H9 (cell line): ENCODE measurements around the gene OXSR1. TPM values are rescaled to one million over a fixed set of nuclear protein-coding genes. Genes with fewer than 3 reads are reported as not detected.

ENCODE experiments used
- DNase-seq: peaks from one replicate; pipeline ENCODE4 v3.0.0-alpha.2; 2017
- H2AFZ ChIP-seq: one replicate; pipeline ENCODE4 v1.6.1; 2013; ENCODE audit warnings: mild to moderate bottlenecking, low read length, control low read depth, moderate library complexity
- H2AK5ac ChIP-seq: 2 replicates; pipeline ENCODE4 v1.6.1; 2013; ENCODE audit warnings: low read length, control low read depth, mixed read lengths; ENCODE audit not compliant: insufficient read length
- H2BK120ac ChIP-seq: one replicate; pipeline ENCODE4 v1.6.1; 2013; ENCODE audit warnings: low read depth, mild to moderate bottlenecking, low read length, control low read depth, inconsistent platforms; ENCODE audit not compliant: poor library complexity, severe bottlenecking
- H2BK12ac ChIP-seq: 2 replicates; pipeline ENCODE4 v1.6.1; 2013; ENCODE audit warnings: low read length, control low read depth, mixed read lengths, low read depth; ENCODE audit not compliant: insufficient read length
- H2BK15ac ChIP-seq: 2 replicates; pipeline ENCODE4 v1.6.1; 2013; ENCODE audit warnings: low read depth, low read length, control low read depth
- H2BK20ac ChIP-seq: one replicate; pipeline ENCODE4 v1.6.1; 2013; ENCODE audit warnings: low read depth, mild to moderate bottlenecking, low read length, control low read depth, inconsistent platforms; ENCODE audit not compliant: poor library complexity, severe bottlenecking
- H2BK5ac ChIP-seq: 2 replicates; pipeline ENCODE4 v1.6.1; 2013; ENCODE audit warnings: low read length, control low read depth, mixed read lengths; ENCODE audit not compliant: insufficient read length
- H3K14ac ChIP-seq: 2 replicates; pipeline ENCODE4 v1.6.1; 2013; ENCODE audit warnings: low read length, control low read depth; ENCODE audit not compliant: insufficient read depth
- H3K18ac ChIP-seq: 2 replicates; pipeline ENCODE4 v1.6.1; 2013; ENCODE audit warnings: low read depth, mild to moderate bottlenecking, mixed read lengths, low read length, control low read depth; ENCODE audit not compliant: insufficient read length
- H3K23ac ChIP-seq: 2 replicates; pipeline ENCODE4 v1.6.1; 2013; ENCODE audit warnings: low read length, control low read depth, mixed read lengths, low read depth; ENCODE audit not compliant: insufficient read length
- H3K23me2 ChIP-seq: 2 replicates; pipeline ENCODE4 v1.6.1; 2013; ENCODE audit warnings: low read depth, mild to moderate bottlenecking, mixed read lengths, low read length, control low read depth; ENCODE audit not compliant: insufficient read length, poor library complexity, severe bottlenecking
- H3K27ac ChIP-seq: 2 replicates; pipeline ENCODE4 v1.5.1; 2013; ENCODE audit warnings: low read length, control low read depth, mixed read lengths, low read depth; ENCODE audit not compliant: insufficient read length
- H3K27me3 ChIP-seq: 2 replicates; pipeline ENCODE4 v1.6.1; 2013; ENCODE audit warnings: low read length, control low read depth, inconsistent platforms; ENCODE audit not compliant: insufficient read depth
- H3K4ac ChIP-seq: 2 replicates; pipeline ENCODE4 v1.6.1; 2013; ENCODE audit warnings: low read depth, mild to moderate bottlenecking, control low read depth, inconsistent platforms, low read length, moderate library complexity
- H3K4me1 ChIP-seq: 2 replicates; pipeline ENCODE4 v1.6.1; 2013; ENCODE audit warnings: low read length, control low read depth, inconsistent platforms; ENCODE audit not compliant: insufficient read depth
- H3K4me2 ChIP-seq: 2 replicates; pipeline ENCODE4 v1.6.1; 2013; ENCODE audit warnings: low read length, control low read depth, mixed read lengths; ENCODE audit not compliant: insufficient read length, insufficient read depth
- H3K56ac ChIP-seq: 2 replicates; pipeline ENCODE4 v1.6.1; 2013; ENCODE audit warnings: low read depth, mild to moderate bottlenecking, mixed read lengths, low read length, control low read depth; ENCODE audit not compliant: insufficient read length
- H3K79me1 ChIP-seq: 2 replicates; pipeline ENCODE4 v1.6.1; 2013; ENCODE audit warnings: low read depth, mild to moderate bottlenecking, moderate library complexity, low read length, control low read depth, inconsistent platforms; ENCODE audit not compliant: insufficient read depth, poor library complexity, severe bottlenecking
- H3K79me2 ChIP-seq: 2 replicates; pipeline ENCODE4 v1.6.1; 2013; ENCODE audit warnings: low read length, control low read depth, inconsistent platforms; ENCODE audit not compliant: insufficient read depth
- H3K9ac ChIP-seq: 2 replicates; pipeline ENCODE4 v1.6.1; 2013; ENCODE audit warnings: low read length, control low read depth, mixed read lengths; ENCODE audit not compliant: insufficient read length; ENCODE audit errors: extremely low read depth
- H3K9me3 ChIP-seq: one replicate; pipeline ENCODE4 v1.6.1; 2013; ENCODE audit warnings: low read depth, low read length, inconsistent platforms; ENCODE audit not compliant: control insufficient read depth
- H3T11ph ChIP-seq: one replicate; pipeline ENCODE4 v1.6.1; 2013; ENCODE audit warnings: mild to moderate bottlenecking, low read length, control low read depth, inconsistent platforms
- H4K20me1 ChIP-seq: one replicate; pipeline ENCODE4 v1.6.1; 2013; ENCODE audit not compliant: control insufficient read depth, insufficient read length, insufficient read depth
- H4K5ac ChIP-seq: 2 replicates; pipeline ENCODE4 v1.6.1; 2013; ENCODE audit warnings: low read depth, mild to moderate bottlenecking, mixed read lengths, low read length, control low read depth; ENCODE audit not compliant: insufficient read length
- H4K8ac ChIP-seq: replicated peaks from 2 replicates; pipeline ENCODE4 v1.6.1; 2013; ENCODE audit warnings: low read length, control low read depth, mixed read lengths, low read depth; ENCODE audit not compliant: insufficient read length
- H4K91ac ChIP-seq: 2 replicates; pipeline ENCODE4 v1.6.1; 2013; ENCODE audit warnings: low read depth, mild to moderate bottlenecking, moderate library complexity, mixed read lengths, low read length, control low read depth; ENCODE audit not compliant: insufficient read length
- H3K27ac Mint-ChIP-seq, 3 experiments: 2 replicates in 2 of 3; 3 replicates in 1 of 3; pipeline ENCODE4 v1.8.0; 2020 to 2021; ENCODE audit warnings: mixed read lengths in 3 of 3, mild to moderate bottlenecking in 1 of 3, moderate library complexity in 1 of 3
- H3K27me3 Mint-ChIP-seq: 2 replicates; pipeline ENCODE4 v1.8.0; 2021; ENCODE audit warnings: low read depth, mild to moderate bottlenecking, moderate library complexity, mixed read lengths
- H3K36me3 Mint-ChIP-seq, 3 experiments: 2 replicates in 2 of 3; 3 replicates in 1 of 3; pipeline ENCODE4 v1.8.0; 2020 to 2021; ENCODE audit warnings: low read depth in 3 of 3, mixed read lengths in 3 of 3; ENCODE audit not compliant: insufficient read depth in 1 of 3
- H3K4me1 Mint-ChIP-seq, 2 experiments: 2 replicates each; pipeline ENCODE4 v1.8.0; 2020; ENCODE audit warnings: mixed read lengths in 2 of 2
- H3K4me3 Mint-ChIP-seq, 2 experiments: 2 replicates in 1 of 2; 3 replicates in 1 of 2; pipeline ENCODE4 v1.8.0; 2020 to 2021; ENCODE audit warnings: mild to moderate bottlenecking in 2 of 2, mixed read lengths in 2 of 2, moderate library complexity in 1 of 2
- H3K9me3 Mint-ChIP-seq, 2 experiments: 2 replicates in 1 of 2; 3 replicates in 1 of 2; pipeline ENCODE4 v1.8.0; 2020; ENCODE audit warnings: mild to moderate bottlenecking in 2 of 2, mixed read lengths in 2 of 2, moderate library complexity in 1 of 2
- CTCF ChIP-seq: fragments of 200-600 bp; sonication (generic); conservative IDR thresholded peaks from 3 replicates; pipeline ENCODE4 v1.8.0; 2021; ENCODE audit warnings: antibody characterized with exemption, mild to moderate bottlenecking
- WGBS: extraction: QIAGEN DNeasy Blood & Tissue Kit; methylation state at CpG from one replicate; pipeline ENCODE4 v1.1.7; 2013; ENCODE audit warnings: missing lambda C conversion rate, low lambda C conversion rate, mixed read lengths; ENCODE audit not compliant: insufficient read length; ENCODE audit errors: extremely low coverage; 5-methylcytosine and 5-hydroxymethylcytosine counted together
- total RNA-seq: library from RNA; stranded (reverse); gene quantifications from 2 replicates; pipeline ENCODE4 v1.2.1, GENCODE V29; 2021

Gene OXSR1
- total RNA-seq, 1 experiment from 2014 or later = 54.1 TPM

- no peak overlapping the region for H2AFZ ChIP-seq
- H3K56ac ChIP-seq = no peak overlapping the region
- Mint-ChIP-seq H3K27ac (no peak overlapping the region; a peak in 1 of 7 replicates), H3K4me1 (no peaks in the 10 kb centered on the region), H3K4me3 (no peak overlapping the region), H3K36me3 (peaks cover 4 to 39% (median 37%) of the 10 kb centered on the region in 3 experiments; a peak in 6 of 7 replicates), H3K27me3 (no peaks in the 10 kb centered on the region), H3K9me3 (no peaks in the 10 kb centered on the region)
- no peaks in the 10 kb centered on the region for H3K4me1 ChIP-seq
- no peak overlapping the region for H4K8ac ChIP-seq
- H3K9ac ChIP-seq = no peak overlapping the region
- H3K27me3 ChIP-seq = no peaks in the 10 kb centered on the region
- H2BK120ac ChIP-seq = no peak overlapping the region
- H3K4me2 ChIP-seq = no peak overlapping the region
- no peaks in the 10 kb centered on the region for H3K79me1 ChIP-seq
- H3K14ac ChIP-seq = no peak overlapping the region
- H3T11ph ChIP-seq = no peak overlapping the region
- H2BK5ac ChIP-seq = no peak overlapping the region
- H3K4ac ChIP-seq = no peak overlapping the region
- H2AK5ac ChIP-seq = no peak overlapping the region
- no peak overlapping the region for H4K5ac ChIP-seq
- WGBS = no CpG with 5 or more reads among the region's 2 CpGs
- DNase-seq = no peak
- no peak overlapping the region for H2BK20ac ChIP-seq
- no peaks in the 10 kb centered on the region for H3K9me3 ChIP-seq
- no peak for TF ChIP-seq CTCF
- H2BK15ac ChIP-seq = no peak overlapping the region
- no peak overlapping the region for H3K27ac ChIP-seq
- no peak overlapping the region for H2BK12ac ChIP-seq
- H3K18ac ChIP-seq = no peak overlapping the region
- no peak overlapping the region for H4K91ac ChIP-seq
- no peaks in the 10 kb centered on the region for H3K79me2 ChIP-seq
- H3K23ac ChIP-seq = no peak overlapping the region
- H3K23me2 ChIP-seq = no peaks in the 10 kb centered on the region
- H4K20me1 ChIP-seq = no peaks in the 10 kb centered on the region
Observed at GRCh38 chr3:38226273-38226672, 60.9 kb downstream of the OXSR1 start.
